PC-9 (cell line): ENCODE data around the gene TSEN15.

Experiments
- CTCF ChIP-seq: fragments of 200-600 bp; sonication (generic); conservative IDR thresholded peaks from 2 replicates; pipeline ENCODE4 v1.6.1; 2017; ENCODE audit warnings: mixed run types, antibody characterized with exemption, mild to moderate bottlenecking, moderate library complexity
- EZH2 ChIP-seq: fragments of 200-600 bp; sonication (generic); IDR thresholded peaks from 2 replicates; pipeline ENCODE4 v1.8.0; 2017; ENCODE audit warnings: antibody characterized with exemption, low read depth

GRCh38 chr1:184035719-184036516 lies 15.6 kb upstream of the TSEN15 start:
- TF ChIP-seq EZH2 (no peak), CTCF (no peak)
